HG03039 (cell line): ENCODE data around the gene SGCD.

Source experiments
- ATAC-seq: cut with Tn5 transposase; IDR thresholded peaks from one replicate; pipeline ENCODE4 v1.9.1; 2021; ENCODE audit warnings: mild to moderate bottlenecking, moderate library complexity; ENCODE audit not compliant: unreplicated experiment

Gene SGCD

DNA sequence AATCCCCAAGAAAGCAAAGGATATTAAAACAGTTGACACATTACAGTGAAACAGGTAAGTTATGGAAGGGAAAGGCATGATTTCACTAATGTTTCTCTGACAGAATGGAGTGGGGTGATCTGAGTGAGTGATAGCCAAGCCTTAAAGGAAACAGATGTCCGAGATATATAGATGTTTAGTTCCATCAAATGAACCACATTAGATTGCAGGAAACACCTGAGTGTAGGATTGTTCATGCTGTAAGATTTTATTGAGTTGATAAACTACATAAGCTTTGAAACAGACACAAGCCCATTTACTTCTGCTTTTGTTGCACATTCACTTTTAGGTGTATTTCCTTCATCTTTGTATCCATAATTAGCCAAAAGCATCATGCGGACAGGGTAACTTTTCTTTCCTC lies 356.0 kb downstream of the SGCD start:
- no peak for ATAC-seq

DNA sequence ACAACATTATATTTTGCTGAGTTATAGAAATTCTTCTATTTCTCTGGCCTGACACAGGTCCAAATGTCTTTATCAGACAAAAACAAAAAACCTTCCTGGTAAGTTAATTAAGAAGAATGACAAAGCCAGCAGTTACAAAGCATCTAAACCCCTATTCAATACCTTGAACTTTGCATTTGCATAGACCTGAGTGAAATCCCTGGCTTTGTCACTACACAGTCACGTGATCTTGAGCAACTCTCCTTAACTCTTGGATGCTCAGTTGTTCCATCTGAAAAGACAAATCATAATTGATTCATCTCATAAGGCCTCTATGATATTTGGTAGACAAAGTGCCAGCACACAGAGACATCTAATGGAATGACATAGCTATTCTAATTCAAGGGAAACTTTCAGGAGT lies 356.5 kb downstream of the SGCD start:
- ATAC-seq, result no peak

DNA sequence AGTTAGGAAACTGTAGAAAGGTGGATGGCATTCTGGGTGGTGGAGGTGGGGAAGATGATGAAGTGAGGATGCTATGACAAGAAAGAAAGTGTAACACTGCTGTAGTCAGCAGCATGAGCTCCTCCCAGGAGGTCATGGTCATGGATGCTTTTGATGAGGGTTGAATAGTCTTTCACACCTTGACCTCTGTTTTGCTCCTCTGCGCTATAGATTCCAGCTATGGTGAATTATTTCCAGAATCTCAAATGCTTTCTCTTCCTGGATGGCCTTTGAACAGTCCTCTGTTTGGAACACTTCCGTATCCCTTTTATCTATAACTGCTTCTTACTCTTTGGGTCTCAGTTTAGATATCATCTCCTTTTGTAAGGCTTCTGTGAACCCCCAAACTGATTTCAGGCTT lies 357.3 kb downstream of the SGCD start:
- no peak for ATAC-seq

DNA sequence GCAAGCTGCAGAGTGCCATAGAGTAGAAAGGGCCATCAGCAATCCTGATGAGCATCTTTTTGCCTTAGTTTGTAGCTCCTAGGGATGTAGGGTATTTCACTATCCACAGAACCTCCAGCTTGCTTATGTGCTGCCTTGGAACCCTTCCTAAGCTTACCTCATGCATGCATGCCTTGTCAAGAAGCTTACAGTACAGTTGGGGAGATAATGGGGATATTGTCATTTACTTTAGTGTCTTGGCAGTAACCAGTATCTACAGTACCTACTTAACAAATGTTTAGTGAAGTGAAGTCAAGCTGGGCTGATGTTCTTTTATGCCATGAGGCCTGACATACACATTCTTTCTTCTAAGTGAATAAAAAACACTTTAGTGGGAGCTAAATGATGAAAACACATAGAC lies 358.5 kb downstream of the SGCD start:
- no peak for ATAC-seq

- no peak for ATAC-seq
Observed at GRCh38 chr5:156686380-156686779, 359.4 kb downstream of the SGCD start.

DNA sequence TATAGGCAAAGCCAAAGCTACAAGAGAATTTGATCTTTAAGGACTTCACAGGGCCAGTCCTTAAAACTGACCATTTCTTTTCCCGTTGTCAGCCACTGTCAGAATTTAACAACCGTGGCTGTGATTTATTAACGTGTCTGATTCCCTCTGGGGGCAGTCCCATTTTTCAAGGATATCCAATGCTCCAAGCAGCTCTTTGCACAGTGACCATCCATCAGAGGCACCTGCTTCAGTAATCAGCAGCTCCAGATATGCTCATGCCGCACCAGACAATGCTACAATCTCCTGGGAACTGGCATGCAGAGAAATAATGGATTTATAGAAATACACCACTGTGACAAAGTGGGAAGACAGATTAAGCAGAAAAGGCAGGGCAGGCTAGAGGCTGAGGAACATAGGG lies 359.8 kb downstream of the SGCD start:
- no peak for ATAC-seq

- ATAC-seq, result no peak
Observed at GRCh38 chr5:156687514-156687913, 360.6 kb downstream of the SGCD start.

- ATAC-seq, result no peak
Observed at GRCh38 chr5:156691572-156691971, 364.6 kb downstream of the SGCD start.

DNA sequence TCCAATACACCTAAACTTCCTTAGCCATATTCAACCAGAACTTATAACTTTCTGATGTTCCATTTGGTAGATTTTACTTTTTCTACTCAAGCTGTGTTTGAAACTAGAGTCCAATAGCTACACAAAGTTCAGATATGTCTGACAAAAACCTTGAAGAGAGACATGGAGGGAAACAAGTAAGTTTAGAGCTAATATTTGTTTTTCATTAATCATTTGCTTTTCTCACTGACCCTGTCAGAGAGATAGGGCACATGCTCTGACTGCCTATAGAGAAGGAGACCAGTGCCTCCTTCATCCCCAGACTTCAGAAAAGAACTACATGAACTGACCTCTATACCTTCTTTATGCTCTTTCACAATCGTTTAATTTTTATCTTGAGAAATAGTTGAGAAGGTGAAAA lies 366.1 kb downstream of the SGCD start:
- no peak for ATAC-seq

GRCh38 chr5:156694598-156694997 lies 367.6 kb downstream of the SGCD start:
- no peak for ATAC-seq

GRCh38 chr5:156695774-156696173 lies 368.8 kb downstream of the SGCD start:
- ATAC-seq, result no peak

GRCh38 chr5:156698323-156698722 lies 371.4 kb downstream of the SGCD start:
- no peak for ATAC-seq

DNA sequence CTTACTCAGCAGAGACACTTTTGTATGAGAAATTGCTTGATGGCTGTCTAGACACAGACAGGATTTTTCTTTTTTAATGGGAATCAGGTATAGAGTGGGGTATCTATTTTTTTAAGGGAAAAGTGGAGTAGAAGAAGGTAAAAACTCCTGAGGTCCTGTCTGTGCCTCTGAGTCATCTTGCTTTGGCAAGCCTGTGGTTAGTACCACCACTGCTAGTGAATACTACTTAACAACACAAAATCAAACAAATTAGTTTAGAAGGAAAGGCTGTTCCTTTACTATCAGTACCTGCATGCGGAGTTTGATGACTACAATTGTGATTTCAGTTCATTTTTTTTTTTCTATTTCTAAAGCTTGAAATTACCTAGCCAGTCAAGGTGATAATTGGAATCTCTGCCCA lies 372.2 kb downstream of the SGCD start:
- no peak for ATAC-seq

DNA sequence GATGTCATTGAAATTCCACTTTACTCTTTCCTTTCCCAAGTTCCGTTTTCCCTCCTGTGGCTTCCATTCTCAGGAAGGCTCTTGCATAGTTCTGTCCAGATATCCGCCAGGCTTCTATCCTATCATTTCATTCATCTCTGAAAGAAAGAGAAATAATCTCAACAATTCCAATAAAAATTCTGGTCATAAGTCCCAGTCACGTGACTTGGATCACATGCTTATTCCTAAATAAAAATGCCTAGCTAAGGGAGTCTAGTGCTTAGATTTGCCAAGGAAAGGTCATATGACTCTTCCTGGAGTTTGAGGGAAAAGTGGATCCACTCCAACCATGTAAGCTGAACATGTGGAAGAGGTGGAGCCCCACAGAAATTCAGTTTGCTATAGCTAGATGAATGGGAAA lies 377.2 kb downstream of the SGCD start:
- no peak for ATAC-seq

DNA sequence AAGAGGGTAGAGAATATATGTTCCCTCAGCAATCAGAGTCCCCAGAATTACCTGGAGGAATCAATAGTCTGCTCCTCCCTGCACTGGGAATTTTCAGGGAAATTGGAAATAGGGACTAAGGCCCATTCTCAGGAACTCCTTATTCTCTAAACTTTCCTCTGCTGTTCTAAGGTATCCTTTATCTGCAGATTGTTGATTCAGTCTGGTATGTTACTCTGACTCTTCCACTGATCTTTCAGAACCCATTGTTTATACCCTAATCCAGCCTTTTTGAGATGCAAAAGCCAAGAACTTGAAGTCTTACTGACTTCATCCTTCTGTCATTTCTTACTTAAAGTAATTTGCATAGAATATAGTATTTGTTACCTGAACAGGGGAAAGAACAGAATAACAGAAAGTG lies 379.7 kb downstream of the SGCD start:
- ATAC-seq, result no peak

GRCh38 chr5:156707750-156708149 lies 380.8 kb downstream of the SGCD start:
- ATAC-seq, result no peak

DNA sequence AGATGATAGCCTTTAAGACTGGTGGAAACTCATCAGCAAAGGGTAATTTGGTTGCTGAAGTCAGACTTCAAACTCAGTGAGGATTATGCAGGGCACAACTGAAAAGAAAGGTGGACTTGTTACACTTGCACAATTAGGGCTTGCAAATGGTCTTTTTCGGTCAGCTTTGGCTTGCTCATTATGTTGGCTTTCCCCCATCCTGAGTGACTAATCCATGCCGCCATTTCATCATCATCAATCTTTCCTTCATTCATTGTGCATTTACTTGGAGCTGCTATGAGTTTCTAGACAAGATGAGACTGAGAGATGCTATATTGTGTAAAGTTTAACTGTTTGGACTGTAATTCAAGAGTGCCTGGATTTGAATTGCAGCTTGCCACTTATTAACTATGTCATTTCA lies 388.3 kb downstream of the SGCD start:
- ATAC-seq, result no peak

- no peak for ATAC-seq
Observed at GRCh38 chr5:156716591-156717380, 389.8 kb downstream of the SGCD start.

DNA sequence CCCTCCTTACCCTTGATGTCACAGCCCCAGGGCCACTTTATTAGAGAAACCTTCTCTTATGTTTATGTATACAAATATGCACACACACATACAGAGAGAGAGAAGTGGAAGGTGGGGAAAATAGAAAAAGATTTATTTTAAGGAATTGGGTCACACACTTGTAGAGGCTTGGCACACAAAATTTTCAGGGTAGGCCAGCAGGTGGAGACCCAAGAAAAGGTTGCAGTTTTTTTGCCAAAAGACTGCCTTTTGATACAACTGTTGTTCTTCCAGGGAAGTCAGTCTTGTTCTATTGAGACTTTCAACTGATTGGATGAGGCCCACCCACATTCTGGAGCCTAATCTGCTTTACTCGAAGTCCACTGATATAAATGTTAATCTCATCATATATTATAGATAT lies 392.0 kb downstream of the SGCD start:
- no peak for ATAC-seq

- ATAC-seq, result no peak
Observed at GRCh38 chr5:156722358-156722757, 395.4 kb downstream of the SGCD start.

GRCh38 chr5:156735477-156735876 lies 408.5 kb downstream of the SGCD start:
- no peak for ATAC-seq

DNA sequence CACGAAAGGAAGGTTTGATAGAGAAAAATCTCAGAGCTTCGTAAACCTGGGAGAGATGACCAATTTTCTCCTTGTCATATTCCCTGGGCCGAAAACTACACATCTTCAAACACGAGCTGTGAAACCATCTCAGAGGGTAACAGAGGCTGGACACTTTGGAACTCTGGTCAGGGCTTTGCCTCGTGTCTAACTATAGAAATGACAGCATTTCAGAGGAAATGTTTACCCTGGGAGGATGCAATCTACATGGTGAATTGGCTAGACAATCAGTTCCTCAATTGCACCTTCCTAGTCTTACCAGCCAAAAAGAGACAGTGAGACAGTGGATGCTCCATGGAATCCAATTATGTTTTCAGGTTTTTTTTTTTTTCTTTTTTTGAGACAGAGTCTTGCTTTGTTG lies 414.6 kb downstream of the SGCD start:
- ATAC-seq, result no peak

DNA sequence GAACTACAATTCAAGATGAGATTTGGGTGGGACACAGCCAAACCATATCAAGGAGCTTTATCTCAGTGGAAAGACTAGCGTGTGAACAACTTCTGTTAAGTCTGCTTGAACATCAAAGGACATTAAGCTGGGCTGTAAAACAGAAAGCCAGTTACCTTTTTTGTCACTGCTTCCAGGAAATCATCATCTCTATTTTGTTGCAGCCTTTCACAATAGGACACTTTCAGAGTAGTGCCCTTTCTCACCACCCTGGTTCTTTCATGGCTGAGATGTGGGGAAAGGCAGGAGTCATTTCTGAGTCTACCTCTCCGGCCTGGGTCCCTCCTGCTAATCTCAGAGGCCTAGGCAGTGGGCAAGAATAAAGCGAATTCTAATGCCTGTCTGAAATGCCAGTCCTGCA lies 426.9 kb downstream of the SGCD start:
- no peak for ATAC-seq
